ENCODE data around the gene FBXL3. TPM values are rescaled to one million over a fixed set of nuclear protein-coding genes. Genes with fewer than 3 reads are reported as not detected.

The FBXL3 gene
- total RNA-seq, 1 experiment from 2014 or later, result 8.8 TPM

- DNase-seq, result no peak
- no peak for TF ChIP-seq CTCF (IDR thresholded peaks at IDR 0.05; ENCODE audit: unreplicated experiment)
- no TSS peak for BruUV-seq (replicated peaks)
- Mint-ChIP-seq H3K4me3 (ENCODE audit: low read depth, unreplicated experiment) (no peak overlapping the region), H3K4me1 (ENCODE audit: low read depth, unreplicated experiment) (no peaks in the 10 kb centered on the region), H3K27ac (ENCODE audit: unreplicated experiment) (no peak overlapping the region), H3K36me3 (ENCODE audit: insufficient read depth, unreplicated experiment) (no peaks in the 10 kb centered on the region), H3K27me3 (ENCODE audit: unreplicated experiment) (no peaks in the 10 kb centered on the region), H3K9me3 (ENCODE audit: low read depth, unreplicated experiment) (no peaks in the 10 kb centered on the region)
- intact Hi-C loops (cut with micrococcal nuclease; ENCODE audit: unreplicated experiment), result no loop called here
- CTCF ChIA-PET, result no interaction called here
These were observed 51.1 kb downstream of the FBXL3 start for GRCh38 chr13:76975863-76976262.

GRCh38 chr13:76974618-76974975, 52.4 kb downstream of the FBXL3 start:
- Mint-ChIP-seq H3K4me3 (ENCODE audit: low read depth, unreplicated experiment) (no peak overlapping the region), H3K27me3 (ENCODE audit: unreplicated experiment) (no peaks in the 10 kb centered on the region), H3K9me3 (ENCODE audit: low read depth, unreplicated experiment) (no peaks in the 10 kb centered on the region), H3K36me3 (ENCODE audit: insufficient read depth, unreplicated experiment) (no peaks in the 10 kb centered on the region), H3K4me1 (ENCODE audit: low read depth, unreplicated experiment) (no peaks in the 10 kb centered on the region), H3K27ac (ENCODE audit: unreplicated experiment) (no peak overlapping the region)
- CTCF ChIA-PET, result no interaction called here
- intact Hi-C loops (cut with micrococcal nuclease; ENCODE audit: unreplicated experiment), result no loop called here
- TF ChIP-seq CTCF (IDR thresholded peaks at IDR 0.05; ENCODE audit: unreplicated experiment), result no peak
- DNase-seq, result no peak
- BruUV-seq (replicated peaks), result no TSS peak

GRCh38 chr13:76973920-76974617, 52.9 kb downstream of the FBXL3 start:
- no peak for TF ChIP-seq CTCF (IDR thresholded peaks at IDR 0.05; ENCODE audit: unreplicated experiment)
- intact Hi-C loops (cut with micrococcal nuclease; ENCODE audit: unreplicated experiment), result no loop called here
- H3K36me3 Mint-ChIP-seq (ENCODE audit: insufficient read depth, unreplicated experiment), result no peaks in the 10 kb centered on the region
- no peak overlapping the region for H3K4me3 Mint-ChIP-seq (ENCODE audit: low read depth, unreplicated experiment)
- no peaks in the 10 kb centered on the region for H3K4me1 Mint-ChIP-seq (ENCODE audit: low read depth, unreplicated experiment)
- no peak for DNase-seq
- no peaks in the 10 kb centered on the region for H3K27me3 Mint-ChIP-seq (ENCODE audit: unreplicated experiment)
- BruUV-seq (replicated peaks), result no TSS peak
- H3K9me3 Mint-ChIP-seq (ENCODE audit: low read depth, unreplicated experiment), result no peaks in the 10 kb centered on the region
- no peak overlapping the region for H3K27ac Mint-ChIP-seq (ENCODE audit: unreplicated experiment)
- CTCF ChIA-PET, result no interaction called here

GRCh38 chr13:76971851-76972829, 54.8 kb downstream of the FBXL3 start:
- no peak for DNase-seq
- no peaks in the 10 kb centered on the region for H3K9me3 Mint-ChIP-seq (ENCODE audit: low read depth, unreplicated experiment)
- CTCF ChIA-PET, result no interaction called here
- H3K36me3 Mint-ChIP-seq (ENCODE audit: insufficient read depth, unreplicated experiment), result no peaks in the 10 kb centered on the region
- BruUV-seq (replicated peaks), result no TSS peak
- TF ChIP-seq CTCF (IDR thresholded peaks at IDR 0.05; ENCODE audit: unreplicated experiment), result no peak
- no peaks in the 10 kb centered on the region for H3K27me3 Mint-ChIP-seq (ENCODE audit: unreplicated experiment)
- no peak overlapping the region for H3K4me3 Mint-ChIP-seq (ENCODE audit: low read depth, unreplicated experiment)
- H3K4me1 Mint-ChIP-seq (ENCODE audit: low read depth, unreplicated experiment), result peaks cover 1% of the 10 kb centered on the region
- intact Hi-C loops (cut with micrococcal nuclease; ENCODE audit: unreplicated experiment), result no loop called here
- H3K27ac Mint-ChIP-seq (ENCODE audit: unreplicated experiment), result no peak overlapping the region

Measured in Calu3 (cell line).